Chondrocyte (in vitro differentiated cells): ENCODE results near the gene SH3RF2. TPM values are rescaled to one million over a fixed set of nuclear protein-coding genes. Genes with fewer than 3 reads are reported as not detected.

Experiments used
- DNase-seq: peaks from one replicate; pipeline ENCODE4 v3.0.0; 2021; ENCODE audit warnings: mixed read lengths, low spot score
- H3K27ac Mint-ChIP-seq: one replicate; pipeline ENCODE4 v1.8.0; 2021; ENCODE audit warnings: mild to moderate bottlenecking, moderate library complexity, mixed read lengths; ENCODE audit not compliant: unreplicated experiment
- H3K27me3 Mint-ChIP-seq: 2 replicates; pipeline ENCODE4 v1.8.0; 2021; ENCODE audit warnings: low read depth, mixed read lengths
- H3K36me3 Mint-ChIP-seq: 2 replicates; pipeline ENCODE4 v1.8.0; 2021; ENCODE audit warnings: low read depth, mixed read lengths
- H3K4me1 Mint-ChIP-seq: 2 replicates; pipeline ENCODE4 v1.8.0; 2021; ENCODE audit warnings: low read depth, mild to moderate bottlenecking, mixed read lengths
- H3K4me3 Mint-ChIP-seq: one replicate; pipeline ENCODE4 v1.8.0; 2021; ENCODE audit warnings: mild to moderate bottlenecking, moderate library complexity, mixed read lengths; ENCODE audit not compliant: unreplicated experiment
- H3K9me3 Mint-ChIP-seq: 2 replicates; pipeline ENCODE4 v1.8.0; 2021; ENCODE audit warnings: low read depth, mixed read lengths
- total RNA-seq: library from RNA; stranded (reverse); gene quantifications from 3 replicates; pipeline ENCODE4 v1.2.1, GENCODE V29; 2021
- TF ChIP-seq, protein P1 (sequence below): fragments of 200-600 bp; sonication (generic); IDR thresholded peaks from 2 replicates; pipeline ENCODE4 v1.5.0; 2021; ENCODE audit warnings: antibody characterized with exemption, mild to moderate bottlenecking, moderate library complexity

The SH3RF2 gene
- total RNA-seq, 1 donor from 2014 or later: 0.42 TPM

GRCh38 chr5:146079695-146080373 lies 143.5 kb downstream of the SH3RF2 start:
- TF ChIP-seq, protein P1, sequence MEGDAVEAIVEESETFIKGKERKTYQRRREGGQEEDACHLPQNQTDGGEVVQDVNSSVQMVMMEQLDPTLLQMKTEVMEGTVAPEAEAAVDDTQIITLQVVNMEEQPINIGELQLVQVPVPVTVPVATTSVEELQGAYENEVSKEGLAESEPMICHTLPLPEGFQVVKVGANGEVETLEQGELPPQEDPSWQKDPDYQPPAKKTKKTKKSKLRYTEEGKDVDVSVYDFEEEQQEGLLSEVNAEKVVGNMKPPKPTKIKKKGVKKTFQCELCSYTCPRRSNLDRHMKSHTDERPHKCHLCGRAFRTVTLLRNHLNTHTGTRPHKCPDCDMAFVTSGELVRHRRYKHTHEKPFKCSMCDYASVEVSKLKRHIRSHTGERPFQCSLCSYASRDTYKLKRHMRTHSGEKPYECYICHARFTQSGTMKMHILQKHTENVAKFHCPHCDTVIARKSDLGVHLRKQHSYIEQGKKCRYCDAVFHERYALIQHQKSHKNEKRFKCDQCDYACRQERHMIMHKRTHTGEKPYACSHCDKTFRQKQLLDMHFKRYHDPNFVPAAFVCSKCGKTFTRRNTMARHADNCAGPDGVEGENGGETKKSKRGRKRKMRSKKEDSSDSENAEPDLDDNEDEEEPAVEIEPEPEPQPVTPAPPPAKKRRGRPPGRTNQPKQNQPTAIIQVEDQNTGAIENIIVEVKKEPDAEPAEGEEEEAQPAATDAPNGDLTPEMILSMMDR: no peak
- Mint-ChIP-seq H3K4me1 (peaks cover 16% of the 10 kb centered on the region), H3K9me3 (no peaks in the 10 kb centered on the region), H3K36me3 (peaks cover 2% of the 10 kb centered on the region), H3K27ac (no peak overlapping the region), H3K4me3 (no peak overlapping the region), H3K27me3 (no peaks in the 10 kb centered on the region)
- DNase-seq: no peak

- TF ChIP-seq, protein P1: no peak
- H3K36me3 Mint-ChIP-seq: peaks cover 2% of the 10 kb centered on the region
- H3K4me1 Mint-ChIP-seq: peaks cover 16% of the 10 kb centered on the region
- DNase-seq: no peak
- H3K27me3 Mint-ChIP-seq: no peaks in the 10 kb centered on the region
- no peak overlapping the region for H3K4me3 Mint-ChIP-seq
- H3K27ac Mint-ChIP-seq: peak overlapping the region; percentile 30
- no peaks in the 10 kb centered on the region for H3K9me3 Mint-ChIP-seq
Observed at GRCh38 chr5:146081556-146081955, 145.2 kb downstream of the SH3RF2 start.

- DNase-seq: no peak
- peaks cover 16% of the 10 kb centered on the region for H3K4me1 Mint-ChIP-seq
- H3K4me3 Mint-ChIP-seq: no peak overlapping the region
- TF ChIP-seq, protein P1: no peak
- H3K27ac Mint-ChIP-seq: no peak overlapping the region
- H3K27me3 Mint-ChIP-seq: no peaks in the 10 kb centered on the region
- no peaks in the 10 kb centered on the region for H3K9me3 Mint-ChIP-seq
- H3K36me3 Mint-ChIP-seq: peaks cover 2% of the 10 kb centered on the region
Observed at GRCh38 chr5:146082798-146083197, 146.4 kb downstream of the SH3RF2 start.

DNA sequence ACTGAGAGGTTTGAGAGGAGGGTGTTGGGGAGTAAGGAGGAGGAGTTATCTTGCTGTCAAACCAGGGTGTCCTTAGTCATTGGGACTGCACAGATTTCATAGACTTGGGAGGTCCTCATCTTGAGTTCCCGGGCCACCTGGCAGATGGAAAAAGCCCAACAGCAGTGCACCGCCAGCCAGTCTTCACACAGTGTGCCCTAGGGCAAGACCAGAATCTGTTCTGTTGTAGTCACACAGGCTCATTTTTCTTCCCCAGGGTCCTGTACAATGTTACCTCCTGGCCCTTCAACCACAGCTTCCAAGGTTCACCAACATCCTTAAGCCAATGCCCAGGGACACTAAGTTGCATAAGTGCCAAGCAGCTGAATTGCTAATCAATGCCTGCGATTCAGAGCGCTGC lies 148.0 kb downstream of the SH3RF2 start:
- TF ChIP-seq, protein P1: no peak
- Mint-ChIP-seq H3K27me3 (no peaks in the 10 kb centered on the region), H3K4me3 (no peak overlapping the region), H3K9me3 (no peaks in the 10 kb centered on the region), H3K36me3 (peaks cover 2% of the 10 kb centered on the region), H3K27ac (no peak overlapping the region), H3K4me1 (peaks cover 16% of the 10 kb centered on the region)
- DNase-seq: no peak

DNA sequence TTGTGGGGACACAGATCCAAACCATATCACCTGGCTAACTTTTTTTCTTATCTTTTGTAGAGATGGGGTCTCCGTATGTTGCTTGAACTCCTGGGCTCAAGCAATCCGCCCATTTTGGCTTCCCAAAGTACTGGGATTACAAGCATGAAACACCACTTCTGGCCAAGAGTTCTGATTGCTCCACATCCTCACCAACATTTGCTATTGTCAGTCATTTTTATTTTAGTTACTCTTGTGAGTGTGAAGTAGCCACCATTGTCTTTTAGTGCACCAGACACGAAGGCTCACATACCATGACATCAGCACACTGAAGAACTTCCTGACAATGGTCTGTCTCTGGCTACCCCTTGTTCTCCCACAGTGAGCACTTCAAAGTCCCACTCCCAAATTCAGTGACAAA lies 151.7 kb downstream of the SH3RF2 start:
- Mint-ChIP-seq H3K36me3 (peaks cover 2% of the 10 kb centered on the region), H3K9me3 (no peaks in the 10 kb centered on the region), H3K27me3 (no peaks in the 10 kb centered on the region), H3K4me1 (no peaks in the 10 kb centered on the region), H3K4me3 (no peak overlapping the region), H3K27ac (no peak overlapping the region)
- no peak for DNase-seq
- TF ChIP-seq, protein P1: no peak
